ENCODE data around the gene ADCK2.
"Not testable (repeated sequence)": the region's sequence is repeated elsewhere in the genome, so short reads cannot be mapped to it uniquely, and the experiment has no call there.

ADCK2 gene

GRCh38 chr7:140640727-140641523 is 31.8 kb upstream of the ADCK2 start, which contains the start of gene DENND2A:
Gene DENND2A (minus strand): TSS chr7:140640813. CDS start chr7:140602397, 38,416 bp downstream.
- no peak for DNase-seq
- TF ChIP-seq POLR2A (IDR thresholded peaks at IDR 0.05; ENCODE audit: low read length), result no peak
- TF ChIP-seq GATA1 (IDR thresholded peaks at IDR 0.05; ENCODE audit: low read depth, low read length), result no peak

- DNase-seq, result no peak
- no peak for TF ChIP-seq GATA1 (IDR thresholded peaks at IDR 0.05; ENCODE audit: low read depth, low read length)
- no peak for TF ChIP-seq POLR2A (IDR thresholded peaks at IDR 0.05; ENCODE audit: low read length)
These were observed 31.1 kb upstream of the ADCK2 start for GRCh38 chr7:140641524-140642195.

DNA sequence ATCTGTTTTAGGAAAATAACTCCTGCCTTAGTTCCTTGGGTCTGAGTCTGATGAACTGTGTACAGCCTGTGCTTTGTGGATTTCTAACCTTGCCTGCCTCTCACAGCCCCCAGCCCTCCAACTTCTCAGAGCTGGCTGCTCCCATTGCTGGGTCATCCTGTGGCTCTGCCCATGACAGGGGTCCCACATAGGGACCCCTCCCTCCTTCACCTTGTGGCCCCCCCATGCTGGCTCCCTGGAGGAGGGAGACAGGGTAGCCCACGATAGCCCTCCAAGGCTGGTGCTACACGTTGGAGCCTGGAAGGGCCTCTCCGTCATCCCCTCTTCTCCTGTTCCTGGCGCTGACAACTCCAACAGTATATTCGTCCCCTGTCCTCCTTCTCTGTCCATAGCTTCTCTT is 29.3 kb upstream of the ADCK2 start:
- no peak for TF ChIP-seq GATA1 (IDR thresholded peaks at IDR 0.05; ENCODE audit: low read depth, low read length)
- no peak for TF ChIP-seq POLR2A (IDR thresholded peaks at IDR 0.05; ENCODE audit: low read length)

DNA sequence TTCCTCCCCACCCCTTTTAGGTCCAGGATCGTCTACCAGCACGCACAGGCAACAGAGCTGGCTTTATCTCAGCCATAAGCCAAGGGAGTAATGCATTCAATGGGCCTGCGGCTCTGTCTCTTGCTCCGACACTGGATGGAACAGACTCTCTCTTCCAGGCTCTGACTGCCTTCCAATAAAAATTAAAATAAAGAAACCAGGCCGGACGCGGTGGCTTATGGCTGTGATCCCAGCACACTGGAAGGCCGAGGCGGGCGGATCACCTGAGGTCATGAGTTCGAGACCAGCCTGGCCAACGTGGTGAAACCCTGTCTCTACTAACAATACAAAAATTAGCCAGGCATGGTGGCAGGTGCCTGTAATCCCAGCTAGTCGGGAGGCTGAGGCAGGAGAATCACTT is 28.0 kb upstream of the ADCK2 start:
- DNase-seq, result not testable (repeated sequence)

More for the DNA sequence above, 29.3 kb upstream of the ADCK2 start:
- no peak for DNase-seq

DNA sequence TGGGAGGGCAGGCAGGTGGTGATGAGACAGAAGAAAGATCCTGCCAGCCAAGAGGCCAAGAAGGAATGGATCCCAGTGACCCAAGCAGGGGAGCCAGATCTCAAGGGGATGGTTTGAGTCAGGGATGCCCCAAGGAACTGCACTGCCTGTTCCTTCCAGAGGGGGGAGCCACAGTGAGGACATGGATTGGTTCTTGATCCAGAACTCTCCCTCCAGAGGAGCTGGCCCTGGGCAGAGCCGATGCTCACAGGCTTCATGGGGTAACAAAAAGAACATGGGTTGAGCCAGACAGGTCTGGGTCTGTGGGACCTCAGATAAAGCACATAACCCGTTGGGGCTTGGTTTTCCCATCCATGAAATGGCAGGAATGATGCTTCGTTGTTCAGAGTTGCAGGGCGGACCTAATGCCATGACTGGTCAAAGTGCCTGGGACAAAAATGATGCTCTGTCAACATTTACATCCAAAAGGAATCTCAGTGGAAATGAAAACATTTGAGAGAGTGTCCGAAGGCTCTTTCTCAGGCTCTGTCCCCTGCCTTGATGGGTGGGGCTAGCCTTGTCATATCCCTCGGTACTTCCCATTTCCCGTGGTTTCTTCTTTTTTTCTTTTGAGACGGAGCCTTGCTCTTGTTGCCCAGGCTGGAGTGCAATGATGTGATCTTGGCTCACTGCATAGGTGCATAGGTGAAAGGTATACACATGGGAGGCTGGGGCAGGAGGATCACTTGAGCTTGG is 27.4 kb upstream of the ADCK2 start:
- peak; percentile 26 to 45 for DNase-seq
- TF ChIP-seq POLR2A (IDR thresholded peaks at IDR 0.05; ENCODE audit: low read length) (no peak), GATA1 (IDR thresholded peaks at IDR 0.05; ENCODE audit: low read depth, low read length) (no peak)

DNA sequence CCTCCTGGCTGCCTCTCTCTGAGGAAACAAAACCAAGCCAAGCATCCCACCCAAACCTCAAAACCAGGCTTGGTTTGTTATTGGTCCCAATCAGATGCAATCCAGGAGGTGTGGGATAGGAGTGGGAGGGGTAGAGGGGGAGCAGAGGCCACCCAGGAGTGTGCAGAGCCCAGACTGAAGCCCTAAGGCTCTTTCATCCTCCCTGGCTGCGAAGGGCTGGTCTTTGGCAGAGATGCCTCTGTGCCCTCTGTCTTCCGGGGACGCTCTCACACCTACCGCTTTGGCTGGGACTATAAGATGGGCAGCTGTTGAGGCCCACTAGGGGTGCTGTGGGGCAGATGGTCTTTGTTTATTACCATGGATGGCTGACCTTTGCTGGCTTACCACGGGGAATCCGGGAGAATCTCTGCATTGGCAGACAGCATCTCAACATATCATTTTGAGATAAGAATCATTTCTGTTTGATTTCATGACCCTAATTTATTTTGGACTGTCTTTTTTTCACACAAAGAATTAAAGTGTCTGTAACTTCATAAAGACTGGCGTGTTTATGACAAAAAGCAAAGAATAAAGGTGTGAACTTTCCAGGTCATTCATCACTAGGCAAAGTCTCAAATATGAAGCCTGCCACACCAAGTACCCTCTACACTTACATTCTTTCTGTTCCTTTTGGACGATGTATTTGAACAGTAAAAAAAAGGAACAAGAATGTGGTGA is 25.7 kb upstream of the ADCK2 start:
- TF ChIP-seq POLR2A (IDR thresholded peaks at IDR 0.05; ENCODE audit: low read length) (no peak), GATA1 (IDR thresholded peaks at IDR 0.05; ENCODE audit: low read depth, low read length) (no peak)
- peak; percentile 43 to 52 for DNase-seq

DNA sequence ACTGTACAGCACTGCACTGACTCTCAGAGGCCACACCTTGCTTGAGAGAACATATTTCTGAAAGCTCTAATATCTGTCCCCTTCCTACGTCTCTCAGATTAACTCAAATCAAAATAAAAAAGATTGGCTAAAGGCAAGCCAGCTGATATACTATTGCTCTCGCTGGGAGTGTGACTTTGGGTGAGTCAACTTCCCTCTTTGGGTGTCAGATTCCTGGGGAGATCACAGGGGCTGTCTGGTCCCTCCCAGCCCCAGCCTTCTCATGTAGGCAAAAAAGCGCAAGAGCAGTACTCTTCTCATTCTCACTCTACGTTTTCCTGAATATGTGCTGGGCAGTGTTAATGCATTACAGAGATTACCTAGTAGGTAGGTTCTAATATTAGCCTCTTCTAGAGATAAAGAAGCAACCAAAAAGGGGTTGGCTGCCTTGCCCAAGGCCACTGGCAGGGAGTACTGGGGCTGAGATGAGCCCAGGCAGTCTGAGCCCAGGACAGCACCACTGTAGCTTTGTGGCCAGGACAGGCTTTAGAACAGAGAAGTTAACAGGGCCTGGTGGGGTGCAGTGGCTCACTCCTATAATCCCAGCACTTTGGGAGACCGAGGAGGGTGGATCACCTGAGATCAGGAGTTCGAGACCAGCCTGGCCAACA is 23.1 kb upstream of the ADCK2 start:
- TF ChIP-seq GATA1 (IDR thresholded peaks at IDR 0.05; ENCODE audit: low read depth, low read length) (no peak), POLR2A (IDR thresholded peaks at IDR 0.05; ENCODE audit: low read length) (no peak)
- no peak for DNase-seq

DNA sequence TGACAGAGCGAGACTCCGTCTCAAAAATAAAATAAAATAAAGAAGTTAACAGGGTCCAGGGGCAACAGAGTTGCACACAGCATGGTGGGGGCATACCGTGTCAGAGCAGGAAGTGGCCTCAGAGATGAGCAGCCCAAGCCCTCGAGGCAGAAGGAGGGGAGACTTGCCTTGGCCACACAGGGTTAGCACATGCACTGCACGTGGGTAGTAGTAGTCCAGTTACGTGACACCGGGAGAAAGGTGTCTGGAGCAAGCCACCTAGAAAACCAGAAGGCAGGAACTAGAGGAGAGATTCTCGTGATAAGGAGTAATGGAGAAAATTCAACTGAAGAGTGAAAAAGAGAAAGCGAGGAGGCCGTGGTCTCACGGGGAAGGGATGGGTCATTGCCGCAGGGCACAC is 22.4 kb upstream of the ADCK2 start:
- TF ChIP-seq POLR2A (IDR thresholded peaks at IDR 0.05; ENCODE audit: low read length) (no peak), GATA1 (IDR thresholded peaks at IDR 0.05; ENCODE audit: low read depth, low read length) (no peak)
- DNase-seq, result no peak

- peak; percentile 37 to 73 for DNase-seq
- TF ChIP-seq POLR2A (IDR thresholded peaks at IDR 0.05; ENCODE audit: low read length) (no peak), GATA1 (IDR thresholded peaks at IDR 0.05; ENCODE audit: low read depth, low read length) (no peak)
These were observed 19.2 kb upstream of the ADCK2 start for GRCh38 chr7:140653319-140654108.

- no peak for DNase-seq
- TF ChIP-seq GATA1 (IDR thresholded peaks at IDR 0.05; ENCODE audit: low read depth, low read length) (no peak), POLR2A (IDR thresholded peaks at IDR 0.05; ENCODE audit: low read length) (no peak)
These were observed 18.7 kb upstream of the ADCK2 start for GRCh38 chr7:140654109-140654387.

DNA sequence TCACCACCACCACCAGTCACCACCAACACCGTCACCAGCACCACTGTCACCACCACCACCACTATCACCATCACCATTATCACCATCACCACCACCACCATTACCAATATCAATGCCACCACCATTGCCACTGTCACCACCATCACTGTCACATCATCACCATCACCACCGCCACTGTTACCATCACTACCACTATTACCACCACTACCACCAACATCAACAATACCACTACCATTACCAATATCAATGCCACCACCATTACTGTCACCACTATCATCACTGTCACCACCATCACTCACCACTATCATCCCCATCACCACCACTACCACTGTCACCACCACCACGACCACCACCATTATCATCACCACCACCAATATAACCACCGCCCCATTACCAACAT is 18.1 kb upstream of the ADCK2 start:
- no peak for DNase-seq
- TF ChIP-seq GATA1 (IDR thresholded peaks at IDR 0.05; ENCODE audit: low read depth, low read length) (no peak), POLR2A (IDR thresholded peaks at IDR 0.05; ENCODE audit: low read length) (no peak)

GRCh38 chr7:140655511-140656408 is 17.0 kb upstream of the ADCK2 start:
- no peak for TF ChIP-seq GATA1 (IDR thresholded peaks at IDR 0.05; ENCODE audit: low read depth, low read length)
- TF ChIP-seq POLR2A (IDR thresholded peaks at IDR 0.05; ENCODE audit: low read length), result no peak
- DNase-seq, result no peak

All from erythroblast (primary cell).